Breast epithelium (tissue), 3 donors: ENCODE data around the gene RPS6KL1.

Experiments
- CTCF ChIP-seq, 3 donors: fragments of 450-650 bp; IDR thresholded peaks; one replicate each; pipeline ENCODE4 v1.5.1; 2016 to 2017; ENCODE audit warnings: antibody characterized with exemption in 3 of 3, mild to moderate bottlenecking in 3 of 3, moderate library complexity in 3 of 3
- POLR2A ChIP-seq: fragments of 450-650 bp; IDR thresholded peaks from one replicate; pipeline ENCODE4 v1.6.1; 2016; ENCODE audit warnings: antibody characterized with exemption, mild to moderate bottlenecking, moderate library complexity
- POLR2AphosphoS5 ChIP-seq, 3 donors: sonication (generic); formaldehyde crosslinking; IDR thresholded peaks; one replicate each; pipeline ENCODE4 v1.6.1; 2017; ENCODE audit warnings: antibody characterized with exemption in 3 of 3

GRCh38 chr14:74936731-74937130 is 13.7 kb upstream of the RPS6KL1 start:
- TF ChIP-seq POLR2AphosphoS5 (IDR thresholded peaks at IDR 0.05) (no peak), POLR2A (no peak), CTCF (IDR thresholded peaks at IDR 0.05) (no peak)
